Measurements from ENCODE around the gene NCK2.

NCK2 gene

GRCh38 chr2:105932582-105932981, 187.9 kb downstream of the NCK2 start:
- H3K4me3 ChIP-seq (ENCODE audit: low read depth, low read length): no peak overlapping the region
- no peaks in the 10 kb centered on the region for H3K27me3 ChIP-seq
- no peaks in the 10 kb centered on the region for H3K36me3 ChIP-seq
- no peaks in the 10 kb centered on the region for H3K9me3 ChIP-seq
- H3K4me1 ChIP-seq: no peaks in the 10 kb centered on the region
- DNase-seq: no peak
- TF ChIP-seq CTCF (IDR thresholded peaks at IDR 0.05; ENCODE audit: low read depth, low read length): no peak

- no peak overlapping the region for H3K4me3 ChIP-seq (ENCODE audit: low read depth, low read length)
- H3K4me1 ChIP-seq: no peaks in the 10 kb centered on the region
- no peaks in the 10 kb centered on the region for H3K9me3 ChIP-seq
- peak; percentile 8 for DNase-seq
- no peaks in the 10 kb centered on the region for H3K36me3 ChIP-seq
- no peak for TF ChIP-seq CTCF (IDR thresholded peaks at IDR 0.05; ENCODE audit: low read depth, low read length)
- H3K27me3 ChIP-seq: no peaks in the 10 kb centered on the region
Measured at GRCh38 chr2:105933906-105934305, 189.2 kb downstream of the NCK2 start.

DNA sequence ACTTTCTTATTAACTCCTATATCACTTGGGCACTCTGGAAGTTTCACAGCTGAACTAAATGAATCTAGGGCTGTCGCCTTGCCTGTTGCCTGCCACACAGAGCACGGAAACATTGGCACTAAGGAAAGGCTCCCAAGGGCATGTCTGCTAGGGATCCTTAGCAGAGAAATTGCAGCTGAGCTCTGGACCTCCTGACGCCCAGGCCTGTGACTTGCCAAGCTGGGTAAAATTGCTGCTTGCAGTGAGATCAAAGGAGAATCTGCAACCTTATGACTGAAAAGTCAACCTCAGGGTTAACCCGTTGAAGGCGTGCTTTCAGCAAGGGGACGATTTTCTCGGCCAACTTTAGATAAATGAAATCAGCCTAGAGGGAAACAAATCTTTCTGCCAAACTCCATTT, 189.8 kb downstream of the NCK2 start:
- no peak for DNase-seq
- Histone ChIP-seq H3K27me3 (no peaks in the 10 kb centered on the region), H3K9me3 (no peaks in the 10 kb centered on the region), H3K36me3 (no peaks in the 10 kb centered on the region), H3K4me3 (ENCODE audit: low read depth, low read length) (no peak overlapping the region), H3K4me1 (no peaks in the 10 kb centered on the region)
- no peak for TF ChIP-seq CTCF (IDR thresholded peaks at IDR 0.05; ENCODE audit: low read depth, low read length)

DNA sequence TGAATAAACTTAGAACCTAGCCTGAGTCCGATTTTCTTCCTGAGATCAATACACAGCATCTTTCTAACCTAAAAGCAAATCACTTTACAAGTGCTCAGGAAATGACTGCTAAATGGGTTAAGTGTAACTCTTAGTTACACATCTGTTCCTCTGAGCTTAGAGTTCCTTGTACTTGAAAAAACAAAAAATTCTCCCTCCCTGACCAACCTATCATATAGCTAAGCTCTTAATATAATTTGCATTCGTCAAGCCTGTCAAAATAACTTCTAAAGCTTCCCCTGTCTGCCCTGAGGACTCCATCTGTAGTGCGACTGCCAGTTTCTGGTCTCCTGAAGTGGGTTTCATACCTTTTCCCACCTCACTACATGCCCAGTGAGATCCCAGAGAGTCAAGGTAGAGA, 190.4 kb downstream of the NCK2 start:
- Histone ChIP-seq H3K27me3 (no peaks in the 10 kb centered on the region), H3K36me3 (no peaks in the 10 kb centered on the region), H3K4me1 (no peaks in the 10 kb centered on the region), H3K4me3 (ENCODE audit: low read depth, low read length) (no peak overlapping the region), H3K9me3 (no peaks in the 10 kb centered on the region)
- DNase-seq: no peak
- TF ChIP-seq CTCF (IDR thresholded peaks at IDR 0.05; ENCODE audit: low read depth, low read length): no peak

- Histone ChIP-seq H3K4me3 (ENCODE audit: low read depth, low read length) (no peak overlapping the region), H3K36me3 (no peaks in the 10 kb centered on the region), H3K27me3 (no peaks in the 10 kb centered on the region), H3K9me3 (no peaks in the 10 kb centered on the region), H3K4me1 (no peaks in the 10 kb centered on the region)
- TF ChIP-seq CTCF (IDR thresholded peaks at IDR 0.05; ENCODE audit: low read depth, low read length): no peak
- DNase-seq: no peak
Measured at GRCh38 chr2:105936954-105937353, 192.2 kb downstream of the NCK2 start.

DNA sequence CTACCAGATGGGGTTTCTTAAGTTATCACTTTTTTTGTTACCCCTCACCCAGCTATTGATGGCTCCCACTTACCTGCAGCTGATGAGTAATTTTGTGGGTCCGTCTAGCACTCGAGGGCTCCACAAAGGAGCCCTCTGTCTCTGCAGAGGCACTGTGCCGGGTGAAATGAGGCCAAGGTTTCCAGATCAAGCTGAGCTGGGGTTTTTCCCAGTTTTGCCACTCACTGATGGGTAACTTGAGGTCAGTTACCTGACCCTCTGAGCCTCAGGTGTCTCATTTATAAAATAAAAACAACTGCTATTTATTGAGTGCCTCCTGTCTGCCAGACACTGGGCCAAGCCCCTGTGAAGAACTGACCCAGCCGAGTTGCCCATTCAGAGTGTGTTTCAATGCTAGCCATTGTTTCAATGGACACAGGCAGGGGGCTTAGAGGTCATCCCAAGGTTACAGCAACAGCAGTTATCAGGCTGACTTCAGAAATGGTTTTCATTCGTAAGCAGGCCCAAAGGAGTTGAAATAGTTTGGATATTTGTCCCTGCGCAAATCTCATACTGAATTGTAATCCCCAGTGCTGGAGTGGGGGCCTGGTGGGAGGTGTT, 192.9 kb downstream of the NCK2 start:
- Histone ChIP-seq H3K4me1 (no peaks in the 10 kb centered on the region), H3K36me3 (no peaks in the 10 kb centered on the region), H3K27me3 (no peaks in the 10 kb centered on the region), H3K4me3 (ENCODE audit: low read depth, low read length) (no peak overlapping the region), H3K9me3 (no peaks in the 10 kb centered on the region)
- no peak for TF ChIP-seq CTCF (IDR thresholded peaks at IDR 0.05; ENCODE audit: low read depth, low read length)
- no peak for DNase-seq

Measured in BE2C (cell line).